HCT116 (cell line): ENCODE results near the gene IPO13. TPM values are rescaled to one million over a fixed set of nuclear protein-coding genes. Genes with fewer than 3 reads are reported as not detected.

Experiments
- ATAC-seq: fragments of 200-7000 bp; cut with Tn5 transposase; 2 replicates; pipeline ENCODE4 v1.9.1; 2020; ENCODE audit warnings: mild to moderate bottlenecking, moderate library complexity
- BruUV-seq: library from RNA; stranded (reverse); fragments of 400-500 nt; replicated peaks from 2 replicates; lab custom pipeline; 2021; lab: Mats Ljungman, UMichigan
- CTCF ChIA-PET: fragments of 300-600 bp; sonication (Branson Sonifier 250); formaldehyde crosslinking; loops from one replicate; lab custom pipeline; 2021; ENCODE audit warnings: antibody characterized with exemption; lab: Charles Lee
- POLR2A ChIA-PET: fragments of 300-600, 350-600 bp; sonication (Branson Sonifier 250); formaldehyde crosslinking; loops from one replicate; lab custom pipeline; 2021; ENCODE audit warnings: antibody characterized with exemption; lab: Charles Lee
- RAD21 ChIA-PET, 2 experiments: fragments of 300-600 bp; sonication (Branson Sonifier 250); formaldehyde crosslinking; loops; one replicate each; lab custom pipeline; 2023; ENCODE audit warnings: low total read pairs in 2 of 2; ENCODE audit not compliant: uncharacterized antibody in 2 of 2, unreplicated experiment in 2 of 2, low non-redundant PET in 1 of 2; lab: Charles Lee
- DNase-seq: peaks from one replicate; pipeline ENCODE4 v3.0.0-alpha.2; 2010; ENCODE audit warnings: low read depth, low spot score
- H2AFZ ChIP-seq: fragments of 200-600 bp; shearing (Covaris generic), sonication (generic); 2 replicates; pipeline ENCODE4 v1.6.1; 2017; ENCODE audit warnings: low read depth, mixed run types, mixed read lengths, antibody characterized with exemption, low read length; ENCODE audit not compliant: poor library complexity, severe bottlenecking
- H3K27ac ChIP-seq: 2 replicates; pipeline ENCODE4 v1.5.1; 2012; ENCODE audit warnings: low read depth, low read length
- H3K27me3 ChIP-seq: fragments of 200-600 bp; sonication (generic); 2 replicates; pipeline ENCODE4 v1.6.1; 2016; ENCODE audit warnings: mixed run types, low read length, mixed read lengths; ENCODE audit not compliant: insufficient read depth
- H3K36me3 ChIP-seq, 2 experiments: fragments of 200-500 bp in 1 of 2; fragments of 200-600 bp in 1 of 2; sonication (Bioruptor generic) in 1 of 2; sonication (generic) in 1 of 2; 2 replicates each; pipeline versions ENCODE4 v1.5.1 to v1.6.1; 2014 to 2016; ENCODE audit warnings: low read length in 2 of 2, inconsistent platforms in 1 of 2, mixed read lengths in 1 of 2, mixed run types in 1 of 2; ENCODE audit not compliant: insufficient read depth in 2 of 2, control insufficient read depth in 1 of 2
- H3K4me1 ChIP-seq, 2 experiments: fragments of 200-600 bp in 1 of 2; sonication (generic) in 1 of 2; 2 replicates each; pipeline versions ENCODE4 v1.5.1 to v1.6.1; 2012 to 2017; ENCODE audit warnings: low read length in 2 of 2, inconsistent platforms in 1 of 2, mild to moderate bottlenecking in 1 of 2, mixed read lengths in 1 of 2, mixed run types in 1 of 2, moderate library complexity in 1 of 2; ENCODE audit not compliant: insufficient read depth in 2 of 2, control insufficient read depth in 1 of 2
- H3K4me2 ChIP-seq: fragments of 200-600 bp; sonication (generic); 2 replicates; pipeline ENCODE4 v1.6.1; 2017; ENCODE audit warnings: mixed run types, low read length, mixed read lengths
- H3K4me3 ChIP-seq, 2 experiments: fragments of 200-600 bp in 1 of 2; sonication (generic) in 1 of 2; replicated peaks in 1 of 2; 2 replicates each; pipeline ENCODE4 v1.5.1; 2011 to 2016; ENCODE audit warnings: low read length in 2 of 2, control low read depth in 1 of 2, low read depth in 1 of 2, mild to moderate bottlenecking in 1 of 2, mixed read lengths in 1 of 2, mixed run types in 1 of 2
- H3K79me2 ChIP-seq: fragments of 200-600 bp; sonication (generic); 2 replicates; pipeline ENCODE4 v1.6.1; 2017; ENCODE audit warnings: mild to moderate bottlenecking, mixed run types, low read length, moderate library complexity, mixed read lengths; ENCODE audit not compliant: insufficient read depth
- H3K9ac ChIP-seq: fragments of 200-600 bp; sonication (generic); 2 replicates; pipeline ENCODE4 v1.6.1; 2016; ENCODE audit warnings: low read length, mixed read lengths
- H3K9me2 ChIP-seq: fragments of 200-600 bp; sonication (generic), shearing (Covaris generic); 2 replicates; pipeline ENCODE4 v1.6.1; 2017; ENCODE audit warnings: mixed run types, mild to moderate bottlenecking, moderate library complexity; ENCODE audit not compliant: insufficient read depth
- H3K9me3 ChIP-seq, 2 experiments: fragments of 200-500 bp in 1 of 2; fragments of 200-600 bp in 1 of 2; sonication (Bioruptor generic) in 1 of 2; sonication (generic) in 1 of 2; 2 replicates each; pipeline ENCODE4 v1.6.1; 2014 to 2017; ENCODE audit warnings: low read length in 2 of 2, mixed read lengths in 2 of 2, inconsistent platforms in 1 of 2, low read depth in 1 of 2, mild to moderate bottlenecking in 1 of 2, mixed run types in 1 of 2, moderate library complexity in 1 of 2; ENCODE audit not compliant: control insufficient read depth in 1 of 2, insufficient read depth in 1 of 2
- H4K20me1 ChIP-seq: fragments of 200-600 bp; sonication (generic), shearing (Covaris generic); 2 replicates; pipeline ENCODE4 v1.6.1; 2017; ENCODE audit warnings: mixed run types, mild to moderate bottlenecking, moderate library complexity; ENCODE audit not compliant: insufficient read depth
- CEBPB ChIP-seq: IDR thresholded peaks from 2 replicates; pipeline ENCODE4 v1.6.1; 2012; ENCODE audit warnings: low read depth
- CTCF ChIP-seq, 3 experiments: fragments of 200-600 bp in 1 of 3; sonication (generic) in 1 of 3; IDR thresholded peaks in 2 of 3; conservative IDR thresholded peaks in 1 of 3; 2 replicates each; pipeline ENCODE4 v1.5.1; 2012 to 2017; ENCODE audit warnings: low read depth in 2 of 3, low read length in 2 of 3, antibody characterized with exemption in 1 of 3, borderline replicate concordance in 1 of 3, control low read depth in 1 of 3, mild to moderate bottlenecking in 1 of 3, mixed read lengths in 1 of 3, mixed run types in 1 of 3, moderate library complexity in 1 of 3; ENCODE audit not compliant: insufficient read depth in 1 of 3
- EZH2 ChIP-seq: fragments of 200-600 bp; sonication (generic); IDR thresholded peaks from 2 replicates; pipeline ENCODE4 v1.6.1; 2017; ENCODE audit warnings: antibody characterized with exemption, mixed run types
- POLR2AphosphoS5 ChIP-seq: IDR thresholded peaks from 2 replicates; pipeline ENCODE4 v1.6.1; 2011; ENCODE audit warnings: mild to moderate bottlenecking, low read depth, low read length, moderate library complexity
- RAD21 ChIP-seq: IDR thresholded peaks from 2 replicates; pipeline ENCODE4 v1.6.1; 2012; ENCODE audit warnings: low read depth, mild to moderate bottlenecking
- ZNF274 ChIP-seq: fragments of 200-500 bp; sonication (Bioruptor generic); IDR thresholded peaks from 2 replicates; pipeline ENCODE4 v1.6.1; 2014; ENCODE audit warnings: mild to moderate bottlenecking, low read depth, low read length, inconsistent platforms
- intact Hi-C: fragments of 100-400 bp; cut with micrococcal nuclease; formaldehyde crosslinking; loops from 2 replicates; pipeline ENCODE4 v1.10.0; 2022
- total RNA-seq: library from RNA; stranded (reverse); gene quantifications from one replicate; pipeline ENCODE4 v1.2.1, GENCODE V29; 2021; ENCODE audit not compliant: unreplicated experiment

Gene IPO13
- total RNA-seq, 1 experiment from 2014 or later, result 18.7 TPM

GRCh38 chr1:43994794-43995790 lies 48.3 kb downstream of the IPO13 start:
- H3K4me3 ChIP-seq, result no peak overlapping the region
- no peaks in the 10 kb centered on the region for H4K20me1 ChIP-seq
- intact Hi-C loops, result loop anchor here (1.0 to 2.0 kb wide), 2 partner anchors 41 to 52 kb away; no protein-coding TSS in a partner anchor
- H3K27me3 ChIP-seq, result no peaks in the 10 kb centered on the region
- ATAC-seq (peak; percentile 57), DNase-seq (no peak)
- peaks cover 10 to 39% of the 10 kb centered on the region in 2 experiments for H3K4me1 ChIP-seq
- peak overlapping the region; percentile 46 for H3K4me2 ChIP-seq
- TF ChIP-seq CTCF (IDR thresholded peaks at IDR 0.05 in 2 of 3, conservative IDR thresholded peaks at IDR 0.05 in 1 of 3; ENCODE audit: borderline replicate concordance in 1 of 3, insufficient read depth in 1 of 3, low read depth in 2 of 3, low read length in 2 of 3) (peak; percentile 54 to 64 (median 57)), EZH2 (no peak), RAD21 (peak; percentile 64), CEBPB (no peak), POLR2AphosphoS5 (0 out of 2 replicates have a peak, but pooled peaks have one; percentile 24), ZNF274 (no peak)
- H3K9ac ChIP-seq, result no peak overlapping the region
- H3K9me3 ChIP-seq, result no peaks in the 10 kb centered on the region
- H3K79me2 ChIP-seq, result no peaks in the 10 kb centered on the region
- ChIA-PET CTCF (interaction anchor here (1.4 to 1.9 kb wide), 2 partner anchors 10 to 41 kb away, joined by 7 read pairs; no protein-coding TSS in a partner anchor), POLR2A (no interaction called here), RAD21 (interaction anchor here (0.9 to 1.0 kb wide), 2 partner anchors 53 to 232 kb away, joined by 3 read pairs; no protein-coding TSS in a partner anchor)
- H3K36me3 ChIP-seq, result no peaks in the 10 kb centered on the region
- peak overlapping the region; percentile 8; the same call in 1 of the 2 replicates for H3K27ac ChIP-seq
- no TSS peak for BruUV-seq
- H2AFZ ChIP-seq, result no peak overlapping the region
- no peaks in the 10 kb centered on the region for H3K9me2 ChIP-seq
